ENCODE data around the gene PPP1CB.

PPP1CB gene

DNA sequence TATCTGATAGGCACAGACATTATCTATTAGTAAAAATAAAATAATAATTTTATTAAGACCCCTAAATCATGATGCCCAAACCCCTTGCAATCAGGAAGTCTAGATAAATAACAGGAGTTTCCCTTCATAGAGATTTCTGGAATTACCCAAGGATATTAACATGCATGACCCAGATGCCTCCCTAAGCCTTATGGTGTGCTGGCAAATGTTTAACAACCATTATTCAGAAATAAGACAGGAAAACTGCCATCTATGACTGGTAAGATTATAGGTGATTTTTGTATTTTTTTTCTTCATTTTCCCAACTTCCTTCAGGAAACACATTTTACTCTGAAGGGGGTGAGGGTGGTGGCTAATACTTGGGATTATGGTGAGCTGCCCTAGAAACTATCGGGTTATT, 2.7 kb upstream of the PPP1CB start:
- ChIA-PET CTCF (interaction anchor here (0.6 to 1.2 kb wide), 2 partner anchors 152 to 1093 kb away, joined by 3 to 4 read pairs; no protein-coding TSS in a partner anchor), POLR2A (no interaction called here)
- TF ChIP-seq RBAK (tag by site-specific recombination; IDR thresholded peaks at IDR 0.05), result no peak
- no peak for TF ChIP-seq ZBTB17 (tag by site-specific recombination; IDR thresholded peaks at IDR 0.05)
- Histone ChIP-seq H3K4me3 (ENCODE audit: low read depth, low read length) (no peak overlapping the region), H3K27ac (ENCODE audit: extremely low read depth, low read depth, low read length) (no peak overlapping the region), H3K9me3 (ENCODE audit: control insufficient read depth, insufficient read depth, low read depth, low read length) (no peaks in the 10 kb centered on the region), H3K4me1 (ENCODE audit: control insufficient read depth, insufficient read depth, low read length) (no peaks in the 10 kb centered on the region; the same call in 1 of the 2 replicates), H3K36me3 (ENCODE audit: control insufficient read depth in 2 of 2, insufficient read depth in 1 of 2, low read length in 2 of 2) (no peaks in the 10 kb centered on the region)

DNA sequence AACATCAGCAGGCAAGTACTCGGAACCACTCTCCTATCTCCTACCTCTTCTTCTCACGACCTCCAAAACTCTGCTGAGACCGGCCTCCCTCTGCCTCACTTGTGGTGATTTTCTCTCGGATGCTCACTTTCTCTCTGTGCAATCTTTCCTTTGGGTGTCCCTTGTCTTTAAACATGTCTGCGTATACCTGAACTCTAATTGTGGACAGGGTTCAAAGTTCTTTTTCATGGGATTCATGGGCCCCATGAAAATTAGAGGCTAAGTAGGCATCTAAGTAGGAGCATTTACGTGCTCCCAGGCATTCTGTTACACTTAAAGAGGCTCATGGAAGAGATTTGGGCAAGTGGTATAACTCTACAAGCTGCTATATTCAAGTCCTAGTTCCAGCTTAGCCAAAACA, 2.1 kb upstream of the PPP1CB start:
- CTCF ChIA-PET, result interaction anchor here (1.9 kb wide), 1 partner anchor 183 kb away, joined by 10 read pairs; no protein-coding TSS in a partner anchor

DNA sequence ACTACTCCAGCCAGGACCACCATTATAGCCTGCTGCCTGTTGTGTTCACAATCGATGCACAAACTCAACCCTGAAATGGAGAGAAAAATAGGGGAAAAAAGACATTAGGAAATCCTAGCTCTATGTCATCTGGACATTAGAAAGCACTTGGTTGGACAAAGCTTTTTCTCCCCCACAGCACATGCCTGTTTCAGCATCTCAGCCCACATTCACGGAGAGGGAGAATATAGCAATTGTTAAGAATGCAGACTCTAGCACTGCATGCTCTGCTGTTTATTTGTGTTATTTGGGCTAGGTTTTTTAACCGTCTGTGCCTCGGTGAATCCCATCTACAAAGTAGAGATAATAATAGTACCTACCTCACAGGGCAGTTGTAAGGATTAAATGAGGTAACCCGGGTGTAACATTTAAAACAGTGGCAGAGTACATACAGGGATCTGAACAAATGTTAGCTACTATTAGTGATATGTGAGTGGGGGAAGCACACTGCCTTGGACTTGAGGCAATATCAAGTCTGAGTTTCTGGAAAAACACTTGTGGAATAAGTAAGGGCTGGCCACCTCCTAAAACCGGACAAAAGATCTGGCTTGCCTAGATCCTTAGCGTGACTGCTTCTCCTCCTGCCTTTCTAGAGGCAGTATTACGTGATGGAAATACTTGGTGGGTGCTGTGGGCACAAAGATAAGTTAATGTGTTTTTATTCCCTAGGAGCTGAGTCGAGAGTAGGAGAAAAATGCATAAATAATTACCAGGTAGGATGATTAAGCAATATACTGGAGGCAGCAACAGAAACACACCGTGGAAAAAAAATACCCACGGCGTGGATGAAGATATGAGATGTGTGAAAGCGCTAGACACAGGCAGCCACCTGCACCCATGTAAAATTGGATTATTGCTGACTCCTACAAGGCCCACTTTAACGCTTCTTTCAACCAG, 1.0 kb upstream of the PPP1CB start:
- no peaks in the 10 kb centered on the region for H3K9me3 ChIP-seq (ENCODE audit: control insufficient read depth, insufficient read depth, low read depth, low read length)
- no peaks in the 10 kb centered on the region for H3K36me3 ChIP-seq (ENCODE audit: control insufficient read depth in 2 of 2, insufficient read depth in 1 of 2, low read length in 2 of 2)
- POLR2A ChIA-PET, result interaction anchor here (1.4 kb wide), 2 partner anchors 145 to 155 kb away, joined by 4 to 23 read pairs; no protein-coding TSS in a partner anchor
- CTCF ChIA-PET, result interaction anchor here (1.9 to 2.4 kb wide), 2 partner anchors 155 to 184 kb away, joined by 10 to 19 read pairs; no protein-coding TSS in a partner anchor
- peak overlapping the region; percentile 97 for H3K4me3 ChIP-seq (ENCODE audit: low read depth, low read length)
- peaks cover 12% of the 10 kb centered on the region for H3K4me1 ChIP-seq (ENCODE audit: control insufficient read depth, insufficient read depth, low read length)
- TF ChIP-seq EGR2 (tag by site-specific recombination; IDR thresholded peaks at IDR 0.05; ENCODE audit: low read depth) (peak; percentile 65), ZNF335 (tag by site-specific recombination; conservative IDR thresholded peaks at IDR 0.05) (peak; percentile 66), ZFHX2 (tag by site-specific recombination; conservative IDR thresholded peaks at IDR 0.05) (peak; percentile 72), ZNF324 (tag by site-specific recombination; IDR thresholded peaks at IDR 0.05) (no peak), SCRT2 (tag by site-specific recombination; IDR thresholded peaks at IDR 0.05) (peak; percentile 64), ZNF366 (tag by site-specific recombination; conservative IDR thresholded peaks at IDR 0.05) (no peak)
- H3K27ac ChIP-seq (ENCODE audit: extremely low read depth, low read depth, low read length), result peak overlapping the region; percentile 98

More for the DNA sequence above, 2.1 kb upstream of the PPP1CB start:
- Histone ChIP-seq H3K36me3 (ENCODE audit: control insufficient read depth in 2 of 2, insufficient read depth in 1 of 2, low read length in 2 of 2) (no peaks in the 10 kb centered on the region), H3K4me3 (ENCODE audit: low read depth, low read length) (no peak overlapping the region), H3K4me1 (ENCODE audit: control insufficient read depth, insufficient read depth, low read length) (peaks cover 2% of the 10 kb centered on the region), H3K9me3 (ENCODE audit: control insufficient read depth, insufficient read depth, low read depth, low read length) (no peaks in the 10 kb centered on the region), H3K27ac (ENCODE audit: extremely low read depth, low read depth, low read length) (no peak overlapping the region)
- no peak for TF ChIP-seq ZFP41 (tag by site-specific recombination; IDR thresholded peaks at IDR 0.05; ENCODE audit: borderline replicate concordance)
- TF ChIP-seq, protein P1, sequence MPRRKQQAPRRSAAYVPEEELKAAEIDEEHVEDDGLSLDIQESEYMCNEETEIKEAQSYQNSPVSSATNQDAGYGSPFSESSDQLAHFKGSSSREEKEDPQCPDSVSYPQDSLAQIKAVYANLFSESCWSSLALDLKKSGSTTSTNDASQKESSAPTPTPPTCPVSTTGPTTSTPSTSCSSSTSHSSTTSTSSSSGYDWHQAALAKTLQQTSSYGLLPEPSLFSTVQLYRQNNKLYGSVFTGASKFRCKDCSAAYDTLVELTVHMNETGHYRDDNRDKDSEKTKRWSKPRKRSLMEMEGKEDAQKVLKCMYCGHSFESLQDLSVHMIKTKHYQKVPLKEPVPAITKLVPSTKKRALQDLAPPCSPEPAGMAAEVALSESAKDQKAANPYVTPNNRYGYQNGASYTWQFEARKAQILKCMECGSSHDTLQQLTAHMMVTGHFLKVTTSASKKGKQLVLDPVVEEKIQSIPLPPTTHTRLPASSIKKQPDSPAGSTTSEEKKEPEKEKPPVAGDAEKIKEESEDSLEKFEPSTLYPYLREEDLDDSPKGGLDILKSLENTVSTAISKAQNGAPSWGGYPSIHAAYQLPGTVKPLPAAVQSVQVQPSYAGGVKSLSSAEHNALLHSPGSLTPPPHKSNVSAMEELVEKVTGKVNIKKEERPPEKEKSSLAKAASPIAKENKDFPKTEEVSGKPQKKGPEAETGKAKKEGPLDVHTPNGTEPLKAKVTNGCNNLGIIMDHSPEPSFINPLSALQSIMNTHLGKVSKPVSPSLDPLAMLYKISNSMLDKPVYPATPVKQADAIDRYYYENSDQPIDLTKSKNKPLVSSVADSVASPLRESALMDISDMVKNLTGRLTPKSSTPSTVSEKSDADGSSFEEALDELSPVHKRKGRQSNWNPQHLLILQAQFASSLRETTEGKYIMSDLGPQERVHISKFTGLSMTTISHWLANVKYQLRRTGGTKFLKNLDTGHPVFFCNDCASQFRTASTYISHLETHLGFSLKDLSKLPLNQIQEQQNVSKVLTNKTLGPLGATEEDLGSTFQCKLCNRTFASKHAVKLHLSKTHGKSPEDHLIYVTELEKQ (tag by site-specific recombination; IDR thresholded peaks at IDR 0.05; ENCODE audit: borderline replicate concordance), result no peak
- no peak for TF ChIP-seq ZBTB17 (tag by site-specific recombination; IDR thresholded peaks at IDR 0.05)
- no peak for TF ChIP-seq SP7 (tag by site-specific recombination; IDR thresholded peaks at IDR 0.05)
- TF ChIP-seq, protein P2, sequence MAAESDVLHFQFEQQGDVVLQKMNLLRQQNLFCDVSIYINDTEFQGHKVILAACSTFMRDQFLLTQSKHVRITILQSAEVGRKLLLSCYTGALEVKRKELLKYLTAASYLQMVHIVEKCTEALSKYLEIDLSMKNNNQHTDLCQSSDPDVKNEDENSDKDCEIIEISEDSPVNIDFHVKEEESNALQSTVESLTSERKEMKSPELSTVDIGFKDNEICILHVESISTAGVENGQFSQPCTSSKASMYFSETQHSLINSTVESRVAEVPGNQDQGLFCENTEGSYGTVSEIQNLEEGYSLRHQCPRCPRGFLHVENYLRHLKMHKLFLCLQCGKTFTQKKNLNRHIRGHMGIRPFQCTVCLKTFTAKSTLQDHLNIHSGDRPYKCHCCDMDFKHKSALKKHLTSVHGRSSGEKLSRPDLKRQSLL (tag by site-specific recombination; IDR thresholded peaks at IDR 0.05), result no peak
- TF ChIP-seq ZNF707 (tag by site-specific recombination; IDR thresholded peaks at IDR 0.05), result no peak
- TF ChIP-seq ZNF549 (tag by site-specific recombination; IDR thresholded peaks at IDR 0.05), result no peak
- TF ChIP-seq TRIM28 (IDR thresholded peaks at IDR 0.05; ENCODE audit: borderline replicate concordance, low read length), result no peak
- no peak for TF ChIP-seq KLF9 (tag by site-specific recombination; IDR thresholded peaks at IDR 0.05; ENCODE audit: low read depth)
- no peak for TF ChIP-seq ZNF175 (tag by site-specific recombination; IDR thresholded peaks at IDR 0.05)
- no peak for TF ChIP-seq ZIC2 (tag by site-specific recombination; IDR thresholded peaks at IDR 0.05)
- POLR2A ChIA-PET, result no interaction called here

Measured in HEK293 (cell line).